ENCODE results near the gene CHRNA7. TPM values are rescaled to one million over a fixed set of nuclear protein-coding genes. Genes with fewer than 3 reads are reported as not detected.

The CHRNA7 gene
- total RNA-seq, 2 experiments from 2014 or later, result not detected

DNA sequence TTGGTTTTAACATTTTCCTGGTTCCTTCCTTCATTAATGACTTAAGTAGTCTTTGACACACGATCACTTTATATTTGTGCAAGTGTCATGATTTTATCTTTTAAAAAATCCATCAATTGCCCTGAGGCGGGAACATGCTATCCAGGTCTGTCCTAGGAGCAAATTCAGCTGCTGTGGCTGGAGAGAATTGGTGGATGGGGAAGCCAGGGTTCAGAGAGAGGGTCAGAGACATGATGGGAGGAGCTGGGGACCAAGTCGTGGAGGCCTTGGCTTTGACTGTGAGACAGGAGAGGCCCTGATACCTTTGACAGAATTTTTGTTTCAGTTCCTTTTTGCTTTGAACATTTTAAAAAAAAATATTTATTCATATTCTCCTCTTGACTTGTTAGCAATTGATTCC is 89.0 kb downstream of the CHRNA7 start:
- Mint-ChIP-seq H3K27me3 (peaks cover 5% of the 10 kb centered on the region), H3K27ac (no peak overlapping the region), H3K4me1 (no peaks in the 10 kb centered on the region), H3K4me3 (no peak overlapping the region), H3K36me3 (ENCODE audit: low read depth) (no peaks in the 10 kb centered on the region), H3K9me3 (no peaks in the 10 kb centered on the region)
- ChIA-PET CTCF (no interaction called here), POLR2A (no interaction called here)
- no peak for DNase-seq

DNA sequence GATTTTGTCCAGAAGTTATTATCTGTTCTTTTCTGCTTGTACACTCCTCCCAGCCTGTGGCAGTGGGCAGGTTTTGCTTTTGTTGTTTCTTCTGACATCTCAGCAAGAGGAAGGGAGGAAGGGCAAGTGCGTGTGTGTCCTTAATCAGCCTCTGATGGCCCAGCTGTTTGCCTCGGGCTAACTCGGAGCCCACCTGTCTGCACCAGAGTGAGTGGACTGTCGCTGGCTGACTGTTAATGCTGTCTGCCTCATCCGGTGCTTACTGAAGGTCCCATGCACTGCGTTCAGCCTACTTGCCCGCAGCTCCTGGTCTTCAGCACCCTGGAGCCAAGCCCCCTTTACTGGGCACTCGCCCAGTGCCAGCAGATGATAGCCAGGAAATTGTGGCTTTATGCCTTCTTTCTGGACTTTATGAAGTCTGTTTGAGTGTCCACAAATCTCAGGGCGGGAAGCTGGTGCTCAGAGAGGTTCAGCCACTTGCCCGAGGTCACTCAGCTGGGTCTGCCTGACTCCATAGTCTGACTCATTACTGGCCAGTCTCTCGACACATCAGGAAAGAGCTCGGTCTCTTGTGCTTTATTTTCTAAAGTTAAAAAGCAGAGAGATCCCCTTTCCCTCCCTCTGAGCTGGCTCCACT is 89.5 kb downstream of the CHRNA7 start:
- ChIA-PET CTCF (no interaction called here), POLR2A (no interaction called here)
- Mint-ChIP-seq H3K4me3 (no peak overlapping the region), H3K27me3 (peaks cover 5% of the 10 kb centered on the region), H3K9me3 (no peaks in the 10 kb centered on the region), H3K36me3 (ENCODE audit: low read depth) (no peaks in the 10 kb centered on the region), H3K4me1 (no peaks in the 10 kb centered on the region), H3K27ac (no peak overlapping the region)
- no peak for DNase-seq

- Mint-ChIP-seq H3K27me3 (peaks cover 5% of the 10 kb centered on the region), H3K4me3 (no peak overlapping the region), H3K27ac (no peak overlapping the region), H3K9me3 (no peaks in the 10 kb centered on the region), H3K4me1 (no peaks in the 10 kb centered on the region), H3K36me3 (ENCODE audit: low read depth) (no peaks in the 10 kb centered on the region)
- ChIA-PET CTCF (no interaction called here), POLR2A (no interaction called here)
- no peak for DNase-seq
These were observed 90.5 kb downstream of the CHRNA7 start for GRCh38 chr15:32120577-32121383.

DNA sequence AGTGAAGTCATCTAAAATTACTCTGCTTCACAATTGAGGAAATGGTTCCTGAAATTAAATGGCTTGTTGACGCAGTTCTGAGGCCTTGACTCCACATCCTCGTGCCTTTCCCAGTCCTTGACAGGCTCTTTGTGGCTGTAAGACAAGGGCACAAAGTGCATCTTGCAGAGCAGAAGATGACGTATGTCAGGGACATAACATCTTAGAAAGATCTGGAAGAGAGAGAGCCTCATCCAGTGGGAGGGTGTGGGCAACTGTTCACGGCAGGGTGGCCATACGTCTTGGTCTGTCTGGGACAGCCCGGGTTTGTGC is 91.0 kb downstream of the CHRNA7 start:
- DNase-seq, result no peak
- CTCF ChIA-PET, result no interaction called here
- Mint-ChIP-seq H3K27ac (no peak overlapping the region), H3K4me3 (no peak overlapping the region), H3K27me3 (peaks cover 5% of the 10 kb centered on the region), H3K36me3 (ENCODE audit: low read depth) (no peaks in the 10 kb centered on the region), H3K4me1 (no peaks in the 10 kb centered on the region), H3K9me3 (no peaks in the 10 kb centered on the region)
- POLR2A ChIA-PET, result no interaction called here

- Mint-ChIP-seq H3K4me1 (no peaks in the 10 kb centered on the region), H3K4me3 (no peak overlapping the region), H3K36me3 (ENCODE audit: low read depth) (no peaks in the 10 kb centered on the region), H3K9me3 (no peaks in the 10 kb centered on the region), H3K27me3 (peaks cover 5% of the 10 kb centered on the region), H3K27ac (no peak overlapping the region)
- POLR2A ChIA-PET, result no interaction called here
- CTCF ChIA-PET, result no interaction called here
- no peak for DNase-seq
These were observed 91.7 kb downstream of the CHRNA7 start for GRCh38 chr15:32122013-32122412.

DNA sequence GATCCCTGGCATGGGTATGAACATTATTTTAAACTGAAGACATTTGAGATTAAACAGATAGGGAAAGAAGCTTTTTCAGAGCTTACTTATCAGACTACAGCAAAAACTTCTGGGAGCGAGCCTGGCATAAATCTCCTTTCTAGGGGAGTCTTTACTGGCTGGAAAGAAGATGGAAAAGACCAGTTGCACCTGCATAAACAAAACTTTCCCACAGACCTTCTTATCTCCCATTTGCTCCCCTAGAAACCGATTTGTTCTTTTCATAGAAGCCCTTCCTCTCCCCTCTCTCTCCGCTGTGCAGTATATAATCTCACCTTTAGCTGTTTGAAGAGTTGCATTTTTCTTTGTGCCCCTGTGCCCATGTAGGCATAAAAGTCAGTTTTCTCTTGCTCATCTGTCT is 93.2 kb downstream of the CHRNA7 start:
- Mint-ChIP-seq H3K27ac (no peak overlapping the region), H3K9me3 (no peaks in the 10 kb centered on the region), H3K36me3 (ENCODE audit: low read depth) (no peaks in the 10 kb centered on the region), H3K4me1 (no peaks in the 10 kb centered on the region), H3K4me3 (no peak overlapping the region), H3K27me3 (peaks cover 7% of the 10 kb centered on the region)
- POLR2A ChIA-PET, result no interaction called here
- no peak for DNase-seq
- CTCF ChIA-PET, result interaction anchor here (0.7 kb wide), 1 partner anchor 1617 kb away, joined by 3 read pairs; no protein-coding TSS in a partner anchor

DNA sequence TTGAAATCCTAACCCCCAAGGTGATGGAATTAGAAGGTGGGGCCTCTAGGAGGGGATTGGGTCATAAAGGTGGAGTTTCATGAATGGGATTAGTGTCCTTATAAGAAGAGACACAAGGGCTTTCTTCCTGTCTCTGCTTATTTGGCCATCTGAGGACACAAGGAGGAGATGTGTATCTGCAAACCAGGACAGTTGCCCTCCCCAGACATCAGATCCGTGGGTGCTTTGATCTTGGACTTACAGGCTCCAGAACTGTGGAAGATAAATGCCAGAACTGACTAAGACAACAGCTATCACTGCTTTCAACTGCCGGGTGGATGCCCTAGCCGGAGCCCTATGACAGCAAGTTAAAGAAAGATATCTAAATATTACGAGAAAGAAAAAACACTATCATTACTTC is 94.4 kb downstream of the CHRNA7 start:
- Mint-ChIP-seq H3K27ac (no peak overlapping the region), H3K36me3 (ENCODE audit: low read depth) (no peaks in the 10 kb centered on the region), H3K27me3 (peaks cover 11% of the 10 kb centered on the region), H3K4me3 (no peak overlapping the region), H3K9me3 (no peaks in the 10 kb centered on the region), H3K4me1 (no peaks in the 10 kb centered on the region)
- DNase-seq, result no peak
- ChIA-PET POLR2A (no interaction called here), CTCF (interaction anchor here (0.6 kb wide), 1 partner anchor 12 kb away, joined by 3 read pairs; no protein-coding TSS in a partner anchor)

- H3K36me3 Mint-ChIP-seq (ENCODE audit: low read depth), result no peaks in the 10 kb centered on the region
- ChIA-PET POLR2A (no interaction called here), CTCF (no interaction called here)
- no peaks in the 10 kb centered on the region for H3K9me3 Mint-ChIP-seq
- peaks cover 15% of the 10 kb centered on the region for H3K27me3 Mint-ChIP-seq
- H3K4me3 Mint-ChIP-seq, result no peak overlapping the region
- H3K4me1 Mint-ChIP-seq, result no peaks in the 10 kb centered on the region
- DNase-seq, result no peak
- no peak overlapping the region for H3K27ac Mint-ChIP-seq
These were observed 95.3 kb downstream of the CHRNA7 start for GRCh38 chr15:32125595-32125994.

DNA sequence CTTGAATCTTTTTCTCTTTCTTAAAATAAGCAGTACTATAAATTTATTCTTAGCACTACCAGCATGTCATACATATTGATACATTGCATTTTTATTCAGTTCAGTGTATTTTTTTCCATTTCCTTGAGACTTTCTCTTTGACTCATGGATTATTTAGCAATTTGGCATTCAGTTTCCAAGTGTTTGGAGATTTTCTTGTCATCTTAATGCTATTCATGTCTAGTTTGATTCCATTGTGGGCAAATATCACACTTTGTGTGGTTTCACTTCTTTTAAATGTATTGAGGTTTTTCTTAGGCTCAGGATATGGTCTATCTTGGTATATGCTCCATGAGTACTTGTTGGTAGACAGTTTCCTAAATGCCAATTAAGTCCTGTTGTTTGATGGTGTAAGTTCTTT is 99.5 kb downstream of the CHRNA7 start:
- CTCF ChIA-PET, result no interaction called here
- no peak overlapping the region for H3K4me3 Mint-ChIP-seq

GRCh38 chr15:32130823-32131222 is 100.5 kb downstream of the CHRNA7 start:
- ChIA-PET CTCF (no interaction called here), POLR2A (no interaction called here)
- Mint-ChIP-seq H3K4me3 (no peak overlapping the region), H3K4me1 (no peaks in the 10 kb centered on the region), H3K9me3 (no peaks in the 10 kb centered on the region), H3K27me3 (peaks cover 12% of the 10 kb centered on the region), H3K27ac (no peak overlapping the region), H3K36me3 (ENCODE audit: low read depth) (no peaks in the 10 kb centered on the region)
- no peak for DNase-seq

More for the DNA sequence above, 99.5 kb downstream of the CHRNA7 start:
- POLR2A ChIA-PET, result no interaction called here
- H3K36me3 Mint-ChIP-seq (ENCODE audit: low read depth), result no peaks in the 10 kb centered on the region
- no peak overlapping the region for H3K27ac Mint-ChIP-seq
- no peaks in the 10 kb centered on the region for H3K9me3 Mint-ChIP-seq
- no peak for DNase-seq
- H3K4me1 Mint-ChIP-seq, result no peaks in the 10 kb centered on the region
- H3K27me3 Mint-ChIP-seq, result peaks cover 12% of the 10 kb centered on the region

GRCh38 chr15:32131803-32132202 is 101.5 kb downstream of the CHRNA7 start:
- H3K27ac Mint-ChIP-seq, result no peak overlapping the region
- CTCF ChIA-PET, result no interaction called here
- H3K27me3 Mint-ChIP-seq, result peaks cover 12% of the 10 kb centered on the region
- H3K9me3 Mint-ChIP-seq, result no peaks in the 10 kb centered on the region
- no peak overlapping the region for H3K4me3 Mint-ChIP-seq
- no peak for DNase-seq
- H3K4me1 Mint-ChIP-seq, result no peaks in the 10 kb centered on the region
- H3K36me3 Mint-ChIP-seq (ENCODE audit: low read depth), result no peaks in the 10 kb centered on the region
- POLR2A ChIA-PET, result no interaction called here

GRCh38 chr15:32132859-32133258 is 102.5 kb downstream of the CHRNA7 start:
- Mint-ChIP-seq H3K36me3 (ENCODE audit: low read depth) (no peaks in the 10 kb centered on the region), H3K4me1 (no peaks in the 10 kb centered on the region), H3K27me3 (peaks cover 12% of the 10 kb centered on the region), H3K9me3 (no peaks in the 10 kb centered on the region), H3K4me3 (no peak overlapping the region), H3K27ac (no peak overlapping the region)
- DNase-seq, result no peak
- ChIA-PET POLR2A (no interaction called here), CTCF (no interaction called here)

- Mint-ChIP-seq H3K4me1 (no peaks in the 10 kb centered on the region), H3K9me3 (no peaks in the 10 kb centered on the region), H3K4me3 (no peak overlapping the region), H3K27me3 (peaks cover 3% of the 10 kb centered on the region), H3K27ac (no peak overlapping the region), H3K36me3 (ENCODE audit: low read depth) (no peaks in the 10 kb centered on the region)
- ChIA-PET CTCF (no interaction called here), POLR2A (no interaction called here)
- no peak for DNase-seq
These were observed 104.5 kb downstream of the CHRNA7 start for GRCh38 chr15:32134842-32135241.

DNA sequence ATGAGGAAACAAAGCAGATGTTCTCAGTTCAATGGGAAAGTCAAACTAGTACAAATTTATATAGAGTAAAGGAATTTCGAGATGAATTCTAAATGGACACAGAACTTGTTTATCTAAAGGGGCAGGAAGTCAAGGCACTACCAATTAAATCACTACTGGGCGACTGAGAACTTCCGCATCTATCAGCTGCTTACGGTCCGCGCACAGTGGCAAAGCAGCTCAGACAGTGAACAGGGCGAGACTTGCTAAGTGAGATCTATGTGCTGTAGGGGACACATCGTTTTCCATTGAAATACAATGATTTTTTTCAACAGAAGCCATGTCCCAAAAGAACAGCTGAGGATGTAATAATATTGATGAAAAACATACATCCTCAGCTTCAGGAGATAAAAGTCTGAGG is 105.0 kb downstream of the CHRNA7 start:
- POLR2A ChIA-PET, result no interaction called here
- Mint-ChIP-seq H3K4me1 (no peaks in the 10 kb centered on the region), H3K27me3 (no peaks in the 10 kb centered on the region), H3K4me3 (no peak overlapping the region), H3K36me3 (ENCODE audit: low read depth) (no peaks in the 10 kb centered on the region), H3K9me3 (no peaks in the 10 kb centered on the region), H3K27ac (no peak overlapping the region)
- no peak for DNase-seq
- CTCF ChIA-PET, result no interaction called here

Data from activated CD4-positive, alpha-beta memory T cell treated with anti-CD3 and anti-CD28 coated beads, Interleukin-2, amount 10 ng/mL, durations not matched to agents 7 days and 5 days (primary cell).